Activated CD8-positive, alpha-beta memory T cell treated with anti-CD3 and anti-CD28 coated beads, Interleukin-2, amount 50 U/mL, for 24 hours (primary cell): Measurements from ENCODE around the gene MOK.

ENCODE experiments used
- DNase-seq: peaks from one replicate; pipeline ENCODE4 v3.0.0-alpha.2; 2020; ENCODE audit errors: extremely low read depth

The MOK gene

DNA sequence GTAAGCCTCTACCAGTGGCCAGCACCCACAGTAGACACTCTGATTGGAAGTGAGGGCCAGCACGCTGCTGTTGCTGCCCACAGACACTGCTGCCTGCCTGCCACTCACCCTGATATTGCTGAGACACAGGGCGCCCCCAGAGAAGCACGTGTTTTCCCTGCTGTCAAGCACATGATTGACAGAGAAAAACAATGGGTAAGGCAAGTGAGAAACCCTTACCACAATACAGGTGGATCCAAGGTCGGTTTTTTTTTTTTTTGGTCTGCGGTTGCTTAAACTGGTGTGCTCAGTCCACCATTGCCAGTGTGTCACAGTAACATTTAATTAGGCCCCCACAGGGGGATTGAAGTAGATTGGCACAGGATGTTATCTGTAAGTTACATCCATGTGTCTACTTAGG is 99.4 kb downstream of the MOK start:
- no peak for DNase-seq

DNA sequence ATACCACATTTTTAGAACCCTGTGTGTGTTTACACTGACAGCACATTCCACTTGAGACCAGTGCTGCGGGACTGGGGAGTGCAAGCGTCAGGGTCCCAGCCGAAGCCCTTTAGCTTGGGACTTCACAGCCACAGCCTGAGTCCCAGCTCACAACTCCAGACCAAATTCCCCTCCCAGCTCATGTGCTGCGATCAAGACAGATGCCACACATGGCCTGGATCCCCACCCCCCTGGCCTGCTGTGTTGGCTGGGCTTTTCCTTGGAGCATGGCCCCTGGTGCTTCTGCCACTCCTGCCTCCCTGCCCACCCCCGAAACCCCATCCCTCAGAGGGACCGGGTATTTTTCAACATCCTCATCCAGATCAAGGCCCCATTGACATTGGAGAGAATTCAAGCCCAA is 101.6 kb downstream of the MOK start:
- DNase-seq = no peak

DNA sequence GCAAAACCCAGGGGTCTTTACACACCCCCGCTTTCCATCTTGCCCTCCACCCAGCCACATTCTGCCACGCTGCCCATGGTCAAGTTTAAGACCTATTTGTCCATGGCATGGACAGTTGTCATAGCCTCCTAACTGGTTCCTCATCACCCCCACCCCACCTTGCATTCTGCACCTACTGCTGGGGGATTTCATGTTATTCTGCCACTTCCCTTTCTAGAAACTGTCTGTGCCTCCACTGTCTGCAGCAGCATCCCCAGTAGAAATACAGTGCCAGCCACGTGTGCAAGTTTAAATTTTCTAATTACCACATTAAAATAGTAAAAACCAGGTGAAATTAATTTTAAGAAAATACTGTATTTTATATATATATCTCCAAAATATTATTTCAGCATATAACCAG is 102.0 kb downstream of the MOK start:
- no peak for DNase-seq

DNA sequence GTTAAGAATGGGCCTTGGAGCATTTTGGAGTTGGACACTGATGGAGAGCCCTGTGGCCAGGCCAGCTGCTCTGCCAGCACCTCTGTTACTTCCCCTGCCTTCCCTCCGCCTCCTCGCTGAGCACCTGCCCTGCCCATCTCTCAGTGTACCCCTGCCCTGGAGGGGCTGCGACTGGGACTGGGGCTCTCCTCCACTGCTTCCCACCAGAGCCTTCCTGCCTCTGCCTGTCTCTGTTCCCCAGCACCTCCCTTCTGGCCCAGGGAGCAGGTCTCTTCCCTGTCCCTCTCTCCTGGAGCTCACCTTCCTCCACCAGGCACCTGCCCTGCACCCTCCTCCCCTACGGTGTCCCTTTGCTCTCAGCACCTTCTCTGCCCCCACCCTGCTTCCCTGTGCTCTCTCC is 103.2 kb downstream of the MOK start:
- no peak for DNase-seq

DNA sequence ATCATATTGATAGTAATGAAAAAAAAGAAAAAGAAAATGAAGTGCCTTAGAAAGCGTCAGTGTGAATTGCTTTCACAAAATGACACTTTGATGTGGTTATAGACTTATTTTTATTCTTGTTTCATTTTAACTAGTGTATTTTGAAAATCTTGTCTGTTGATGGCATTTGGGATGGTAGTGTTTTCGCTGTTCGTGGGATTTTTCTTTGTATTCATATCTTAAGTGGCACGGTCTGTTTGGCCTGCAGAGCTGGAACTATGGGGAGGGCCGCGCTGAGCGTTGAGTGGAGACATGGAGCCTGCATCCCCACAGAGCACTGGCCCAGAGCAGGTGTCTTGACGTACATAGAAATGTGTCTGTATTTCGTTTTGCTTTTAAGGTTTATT is 103.6 kb downstream of the MOK start:
- no peak for DNase-seq

DNA sequence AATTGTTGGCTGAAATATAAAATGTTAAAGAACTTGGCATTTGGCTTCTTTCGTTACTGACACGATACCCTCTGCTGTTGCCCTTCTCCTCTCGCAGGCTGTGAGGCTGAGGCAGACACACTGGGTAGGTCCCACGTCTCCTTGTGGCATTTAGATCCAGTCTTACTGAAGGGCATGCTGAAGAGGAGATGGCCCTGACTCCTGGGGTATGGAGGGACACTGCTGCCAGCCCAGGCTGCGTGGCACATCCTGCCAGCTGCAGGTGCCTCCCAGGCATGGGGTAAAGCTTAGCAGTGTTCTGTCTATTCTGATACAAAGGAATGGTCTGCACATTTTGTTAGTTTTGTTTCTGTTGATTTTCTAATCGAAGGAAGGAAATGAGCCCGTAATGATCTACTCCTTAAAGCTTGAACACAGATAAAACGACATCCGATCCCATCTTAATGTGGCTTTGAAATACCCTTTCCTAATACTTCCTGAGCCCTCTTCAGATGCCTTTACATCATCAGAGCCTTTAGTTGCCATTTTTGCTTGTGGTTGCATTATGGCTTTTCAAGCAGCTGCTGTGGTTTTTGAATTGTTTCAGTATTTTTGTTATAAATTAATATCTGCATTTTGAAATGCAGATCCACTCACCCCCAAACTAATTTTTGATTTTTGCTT is 104.1 kb downstream of the MOK start:
- no peak for DNase-seq

DNA sequence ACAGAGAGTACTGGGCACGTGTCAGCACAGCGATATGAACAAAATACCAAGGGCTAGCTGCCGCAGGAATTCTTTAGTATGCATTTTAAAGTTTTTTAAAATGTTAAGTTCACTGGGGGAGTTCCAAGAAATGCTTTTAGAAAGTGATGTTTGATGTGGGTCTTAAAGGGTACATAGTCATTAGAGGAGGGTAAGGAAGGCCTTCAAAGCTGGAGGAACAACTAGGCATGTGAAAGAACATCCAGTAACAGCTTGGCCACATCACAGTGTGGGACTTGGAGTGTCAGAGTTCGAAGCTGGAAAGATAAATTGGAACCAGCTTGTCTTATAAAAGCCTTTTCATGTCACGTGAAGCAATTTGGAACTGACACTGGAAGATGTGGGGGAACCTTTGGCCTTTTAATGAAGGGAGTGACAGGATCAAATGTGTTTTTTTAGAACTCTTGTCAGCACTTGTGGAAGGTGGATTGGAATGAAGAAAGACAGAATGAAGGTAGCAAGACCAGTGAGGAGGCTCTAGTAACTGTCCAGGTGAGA is 107.6 kb downstream of the MOK start:
- no peak for DNase-seq

DNA sequence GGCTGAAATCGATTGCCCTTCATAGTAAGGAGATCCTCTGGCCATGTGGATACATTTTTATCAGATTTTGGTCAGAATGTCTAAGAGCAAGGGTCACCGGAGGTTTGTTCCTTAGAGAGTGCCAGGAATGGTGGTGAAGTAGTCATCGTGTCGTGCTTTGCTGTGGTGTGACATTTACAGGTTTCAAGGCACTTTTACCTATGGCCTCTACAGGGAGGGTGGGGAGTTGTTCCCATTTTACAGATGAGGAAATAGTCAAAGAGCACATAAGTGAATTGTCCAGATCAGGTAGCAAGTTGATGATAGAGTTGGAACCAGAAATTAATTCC is 108.1 kb downstream of the MOK start:
- no peak for DNase-seq

DNA sequence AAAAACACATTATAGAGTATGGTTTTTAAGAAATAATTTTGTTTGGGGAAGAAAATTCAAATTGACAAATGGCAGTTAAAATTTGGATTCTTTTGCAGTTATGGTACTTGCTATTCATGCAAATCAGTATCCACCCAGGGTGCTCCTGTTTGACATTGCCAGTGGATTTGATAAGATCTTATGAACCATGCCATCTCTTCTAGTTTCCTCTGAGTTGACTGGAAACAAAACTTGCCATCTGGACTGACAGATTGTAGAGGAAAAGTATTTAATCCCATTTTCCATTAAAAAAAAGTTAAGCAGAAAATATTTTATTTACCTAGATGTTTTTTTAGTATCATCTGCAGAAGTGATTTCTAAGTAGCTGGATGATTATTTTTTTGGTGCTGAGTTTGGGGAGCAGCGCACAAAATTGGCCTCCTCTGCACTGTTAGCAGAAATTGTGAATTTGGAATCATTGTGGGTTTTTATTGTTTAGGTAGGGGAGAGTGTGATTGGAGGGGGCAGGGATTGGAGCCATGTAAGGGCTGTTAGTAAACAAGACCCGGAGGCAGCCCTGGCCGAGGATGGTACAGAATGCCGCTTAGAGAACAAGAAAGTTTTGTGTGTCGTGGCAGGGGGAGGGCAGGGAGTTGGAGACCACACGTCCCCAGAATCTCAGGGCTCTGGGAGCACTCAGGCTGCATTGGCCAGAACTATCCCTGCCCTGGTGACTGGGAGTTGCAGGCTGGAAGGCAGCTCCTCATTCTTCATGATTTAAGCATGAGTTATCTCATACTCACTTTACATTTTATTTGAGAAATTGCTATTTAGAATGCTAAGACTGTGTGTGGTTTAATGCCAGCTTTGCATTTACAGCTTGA is 108.7 kb downstream of the MOK start:
- DNase-seq = no peak

DNA sequence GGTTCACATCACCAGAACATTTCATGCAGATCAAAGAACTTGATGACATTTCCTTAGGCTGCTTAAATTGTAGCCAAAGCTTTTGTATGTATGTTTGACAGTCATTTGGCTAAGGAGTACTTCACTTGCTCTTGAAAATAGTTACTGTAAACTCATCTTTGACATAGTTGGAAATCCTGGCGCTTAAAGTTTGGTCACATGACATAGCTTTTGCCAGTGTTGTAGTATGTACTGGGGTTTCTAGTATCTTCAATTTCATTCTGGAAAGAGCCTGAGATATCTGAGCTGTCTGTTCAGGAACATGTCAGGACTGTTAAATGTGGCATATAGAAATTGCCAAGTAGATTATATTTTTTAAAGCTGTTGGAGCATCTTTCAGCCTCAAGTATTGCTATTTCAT is 109.5 kb downstream of the MOK start:
- DNase-seq = no peak

DNA sequence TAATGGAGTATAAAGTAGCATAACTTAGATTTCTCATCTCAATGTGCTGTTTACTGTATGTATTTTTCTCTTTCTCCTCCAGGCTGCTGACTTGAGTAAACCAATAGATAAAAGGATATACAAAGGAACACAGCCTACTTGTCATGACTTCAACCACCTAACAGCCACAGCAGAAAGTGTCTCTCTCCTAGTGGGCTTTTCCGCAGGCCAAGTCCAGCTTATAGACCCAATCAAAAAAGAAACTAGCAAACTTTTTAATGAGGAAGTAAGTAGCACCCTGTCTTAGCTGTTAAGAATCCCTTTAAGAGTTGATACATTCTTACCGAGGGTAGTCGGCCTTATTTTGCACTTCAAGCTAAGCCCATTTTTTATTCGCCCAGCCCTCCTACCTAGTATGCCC is 110.1 kb downstream of the MOK start:
- no peak for DNase-seq

DNA sequence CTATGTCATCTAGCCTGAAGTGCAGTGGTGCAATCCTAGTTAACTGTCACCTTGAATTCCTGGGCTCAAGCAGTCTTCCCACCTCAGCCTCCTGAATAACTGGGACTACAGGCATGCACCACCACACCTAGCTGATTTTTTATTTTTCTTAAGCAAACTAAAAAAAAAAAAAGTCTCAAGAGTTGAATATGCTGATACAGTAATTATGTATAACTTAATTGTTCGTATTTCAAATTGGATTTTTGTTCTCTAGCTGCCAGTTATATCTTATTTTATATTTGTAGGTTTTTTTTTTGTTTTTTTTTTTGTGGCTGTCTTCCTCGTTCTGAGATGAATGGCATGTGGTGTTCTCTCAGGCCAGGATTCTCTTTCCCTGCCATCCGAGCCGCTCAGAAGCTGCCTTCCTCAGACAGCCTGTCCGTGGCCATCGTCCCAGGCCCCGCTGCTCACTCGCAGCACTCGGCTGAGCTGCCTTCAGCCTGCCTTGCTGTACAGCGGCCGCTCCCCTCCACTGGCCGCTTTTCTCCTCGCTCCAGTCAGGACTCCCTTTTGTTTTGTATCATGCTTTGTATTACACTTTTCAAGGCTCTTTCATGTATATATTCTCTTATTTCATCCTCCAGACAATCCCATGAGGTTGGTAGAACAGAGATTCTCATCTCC is 112.0 kb downstream of the MOK start:
- DNase-seq = no peak

DNA sequence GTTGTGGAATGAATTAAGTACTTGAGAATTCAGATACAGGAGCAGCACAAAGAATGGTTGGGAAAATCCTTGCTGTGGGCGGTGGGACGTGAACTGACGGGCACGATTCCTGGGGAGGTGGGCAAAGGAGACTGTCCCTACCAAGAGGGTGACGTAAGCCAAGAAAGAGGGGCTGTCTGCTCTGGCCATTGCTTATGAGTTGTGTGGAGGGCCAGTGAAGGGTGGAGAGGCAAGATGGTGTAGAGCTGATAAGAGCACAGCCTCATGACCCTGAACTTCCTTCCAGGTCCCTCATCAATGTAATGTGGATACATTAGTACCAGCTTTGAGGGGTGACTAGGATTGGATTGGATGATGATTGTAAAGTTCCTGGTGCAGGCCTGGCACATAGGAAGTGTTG is 115.1 kb downstream of the MOK start:
- DNase-seq = no peak

DNA sequence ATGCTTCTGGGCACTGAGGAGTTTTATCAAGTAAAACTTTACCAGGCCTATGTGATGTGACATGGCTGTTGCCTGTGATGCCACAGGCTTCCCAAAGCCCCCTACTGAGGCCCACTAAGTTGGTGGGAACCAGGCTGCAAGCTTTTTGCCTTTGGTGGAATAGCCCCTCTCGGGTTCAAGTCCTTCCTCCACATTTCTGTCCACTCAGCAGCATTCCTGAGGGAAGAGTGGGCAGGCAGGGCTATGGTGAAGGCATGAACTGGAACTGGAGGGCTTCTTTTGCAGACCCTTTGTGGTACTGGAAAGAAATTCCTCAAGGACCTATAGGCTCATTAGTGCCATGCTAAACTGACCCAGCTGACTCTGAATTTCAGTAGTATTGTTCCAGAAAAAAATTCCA is 116.8 kb downstream of the MOK start:
- DNase-seq = no peak

DNA sequence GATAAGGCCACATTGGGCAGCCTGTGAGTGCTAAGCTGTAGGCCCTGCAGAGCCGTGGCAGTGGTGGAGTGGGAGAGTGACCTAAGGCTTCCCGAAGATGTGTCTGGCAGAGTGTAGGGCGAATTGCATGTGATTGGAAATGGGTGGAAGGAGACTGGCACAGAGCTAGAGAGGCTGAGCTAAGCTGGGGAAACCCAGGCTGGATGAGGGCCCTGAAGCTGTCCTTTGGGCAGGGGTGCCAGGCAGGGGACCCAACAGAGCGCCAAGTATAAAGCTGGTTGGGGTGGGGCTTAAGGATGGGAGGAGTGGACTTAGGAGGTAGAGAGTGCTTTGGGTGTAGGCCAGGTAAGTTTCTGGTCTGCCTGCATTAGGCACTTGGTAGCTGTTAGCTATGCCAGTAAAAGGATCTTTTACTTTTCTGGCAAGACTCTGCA is 117.4 kb downstream of the MOK start:
- no peak for DNase-seq

DNA sequence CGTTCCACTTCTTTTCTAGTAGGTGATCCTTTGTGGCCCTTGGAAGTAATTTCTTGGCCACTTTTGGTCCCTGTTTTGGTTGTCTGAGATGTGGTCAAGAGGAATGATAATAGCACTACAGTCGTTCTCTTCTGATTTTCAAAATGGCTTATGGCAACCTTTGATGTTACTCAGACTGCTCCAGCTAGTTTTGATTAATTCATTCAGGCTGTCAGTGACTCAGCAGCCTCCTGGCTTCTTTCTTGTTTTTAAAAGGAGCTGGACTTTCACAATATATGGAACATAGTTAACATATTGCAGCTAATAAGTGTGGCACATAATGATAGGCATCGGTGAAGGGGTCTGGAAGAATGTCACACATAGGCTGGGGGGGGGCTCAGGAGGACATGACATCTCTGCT is 117.9 kb downstream of the MOK start:
- no peak for DNase-seq

DNA sequence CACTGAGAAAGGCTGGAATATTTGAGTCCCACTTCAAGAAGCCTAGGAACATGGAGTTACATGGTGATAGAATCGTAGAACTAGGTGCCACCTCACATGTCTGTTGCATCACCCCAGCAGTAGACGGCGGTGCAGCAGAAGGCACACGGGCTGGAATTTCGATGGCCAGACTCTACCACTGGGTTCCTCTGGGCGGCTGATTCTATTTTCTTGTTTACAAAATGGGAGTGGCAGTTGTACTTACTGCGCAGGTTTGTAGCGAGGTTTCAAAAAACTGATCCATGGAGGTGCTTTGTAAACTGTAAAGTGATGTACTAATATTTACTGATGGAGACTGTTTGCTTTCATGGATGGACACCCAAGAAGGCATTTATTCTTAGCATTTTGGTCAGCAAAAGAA is 119.6 kb downstream of the MOK start:
- DNase-seq = no peak

DNA sequence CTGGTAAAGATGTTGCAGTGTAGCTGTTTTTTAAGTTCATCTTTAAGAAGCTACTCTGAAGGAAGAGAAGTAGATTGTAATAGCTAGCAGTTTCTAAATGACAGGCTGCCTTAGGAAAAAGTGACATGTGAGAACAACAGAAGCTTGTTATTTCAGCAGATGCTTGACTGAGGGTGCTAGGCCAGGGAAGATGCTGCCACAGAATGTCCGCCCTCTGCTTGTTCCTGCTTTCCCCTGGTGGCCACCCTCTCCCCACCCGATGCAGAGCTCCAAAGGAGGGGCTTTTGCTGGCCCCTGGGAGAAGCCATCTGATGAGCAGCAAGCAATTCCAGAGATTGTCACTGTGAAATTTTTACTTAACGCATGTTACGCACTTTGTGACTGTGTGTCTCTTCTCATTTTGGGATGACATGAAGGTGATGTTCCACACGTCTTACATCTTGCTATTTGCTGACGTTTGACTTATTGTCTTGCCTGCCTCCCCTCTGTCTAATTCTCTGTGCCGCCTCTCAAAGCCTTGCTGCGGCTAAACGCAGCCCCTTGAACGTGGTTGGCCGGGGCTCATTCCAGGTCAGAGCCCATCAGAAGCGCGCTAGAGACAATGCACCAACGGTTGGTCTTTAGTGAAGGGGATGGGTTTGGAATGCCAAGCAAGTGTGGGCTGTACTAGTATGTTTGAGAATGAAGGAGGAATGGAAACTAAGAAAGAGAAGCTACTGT is 120.5 kb downstream of the MOK start:
- no peak for DNase-seq

DNA sequence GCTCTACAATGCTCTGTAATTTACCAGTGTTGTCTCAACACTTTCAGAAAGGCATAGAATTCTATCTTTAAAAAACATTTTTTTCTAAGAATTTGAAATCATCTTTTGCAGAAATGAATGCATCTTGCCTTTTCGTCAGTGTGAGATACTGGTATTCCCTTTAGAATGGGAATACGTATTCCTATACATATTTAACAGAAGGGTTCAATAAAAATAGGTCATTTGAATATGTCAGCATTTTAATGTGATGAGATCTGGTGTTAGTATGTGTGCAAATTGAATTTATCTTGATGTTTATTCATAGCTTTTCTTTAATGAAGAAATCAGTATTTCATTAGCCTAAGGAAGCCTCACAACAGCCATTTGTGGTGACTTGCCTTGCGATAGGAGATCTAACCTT is 121.1 kb downstream of the MOK start:
- no peak for DNase-seq

DNA sequence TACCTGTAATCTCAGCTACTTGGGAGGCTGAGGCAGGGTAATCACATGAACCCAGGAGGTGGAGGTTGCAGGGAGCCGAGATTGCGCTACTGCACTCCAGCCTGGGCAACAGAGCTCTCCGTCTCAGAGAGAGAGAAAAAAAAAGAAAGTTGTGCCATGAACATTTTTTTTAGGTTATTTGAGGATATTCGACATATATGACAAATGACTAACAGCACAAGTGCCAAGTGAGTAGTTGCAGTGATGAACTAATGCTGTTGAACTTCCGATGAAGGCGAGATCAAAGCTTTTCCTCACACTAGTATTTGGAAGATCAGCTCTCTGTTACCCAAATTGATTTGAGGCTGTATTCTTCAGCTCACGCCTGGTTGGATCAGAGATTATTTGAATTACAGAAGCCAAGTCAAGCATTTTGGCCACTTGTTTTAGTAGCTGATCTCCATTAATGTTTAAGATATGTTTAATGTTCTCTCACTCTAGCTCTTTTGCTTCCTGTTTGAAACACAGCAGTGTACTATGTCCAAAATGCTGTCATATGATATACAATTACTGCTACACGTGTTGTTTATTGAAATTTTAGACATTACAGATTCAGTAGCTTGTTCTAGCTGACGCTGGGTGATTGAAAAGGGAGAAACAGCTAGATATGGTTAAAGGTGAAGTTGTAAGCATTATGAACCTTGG is 121.9 kb downstream of the MOK start:
- DNase-seq = no peak

DNA sequence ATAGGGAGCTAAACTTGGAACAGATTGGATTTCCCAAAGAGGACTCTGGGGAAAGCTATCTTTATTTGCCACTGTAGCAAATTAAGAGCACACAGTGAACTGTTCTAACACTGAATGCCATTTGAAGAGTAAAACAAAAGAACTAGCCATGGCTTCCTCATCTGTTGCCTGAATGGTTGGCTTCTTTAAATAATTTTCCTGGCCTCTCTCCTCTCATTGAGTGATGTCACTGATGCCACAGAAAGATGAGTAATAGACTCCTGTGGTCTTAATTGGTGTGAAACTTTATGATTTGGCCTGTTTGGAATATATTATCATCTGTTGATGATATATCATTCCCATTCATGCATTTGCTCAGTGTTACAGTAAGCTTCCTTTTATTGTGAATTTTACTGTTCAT is 122.8 kb downstream of the MOK start:
- DNase-seq = no peak

DNA sequence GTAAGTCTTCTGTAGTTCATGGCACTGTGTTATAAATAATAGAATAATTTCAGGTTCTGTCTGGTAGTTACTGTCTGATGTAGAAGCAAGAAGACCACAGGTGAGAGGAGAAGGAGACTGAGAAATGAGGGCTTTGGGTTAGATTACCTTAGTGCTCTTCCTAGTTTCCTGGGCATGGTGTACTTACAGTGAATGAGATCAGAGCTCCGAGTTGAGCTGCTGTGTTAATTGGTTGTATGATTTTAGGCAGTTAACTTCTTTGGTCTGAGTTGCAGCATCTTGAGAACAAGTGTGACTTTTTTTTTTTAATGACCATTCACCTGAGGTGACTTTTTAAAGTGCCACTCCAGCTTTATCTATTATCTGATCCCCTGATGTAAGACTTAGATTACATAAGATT is 123.8 kb downstream of the MOK start:
- DNase-seq = no peak
